HCT116 (cell line): ENCODE results near the gene BBS12.

Source experiments
- EZH2 ChIP-seq: fragments of 200-600 bp; sonication (generic); IDR thresholded peaks from 2 replicates; pipeline ENCODE4 v1.6.1; 2017; ENCODE audit warnings: antibody characterized with exemption, mixed run types
- POLR2AphosphoS5 ChIP-seq: IDR thresholded peaks from 2 replicates; pipeline ENCODE4 v1.6.1; 2011; ENCODE audit warnings: mild to moderate bottlenecking, low read depth, low read length, moderate library complexity
- RAD21 ChIP-seq: IDR thresholded peaks from 2 replicates; pipeline ENCODE4 v1.6.1; 2012; ENCODE audit warnings: low read depth, mild to moderate bottlenecking
- SIN3A ChIP-seq: IDR thresholded peaks from 2 replicates; pipeline ENCODE4 v1.6.1; 2012; ENCODE audit warnings: low read depth
- TCF7L2 ChIP-seq: IDR thresholded peaks from 2 replicates; pipeline ENCODE4 v1.7.0; 2011; ENCODE audit warnings: borderline replicate concordance, inconsistent platforms; ENCODE audit not compliant: insufficient read depth, insufficient read length; ENCODE audit errors: extremely low read depth
- YY1 ChIP-seq: IDR thresholded peaks from 2 replicates; pipeline ENCODE4 v1.6.1; 2011; ENCODE audit warnings: low read length, low read depth, moderate library complexity, mild to moderate bottlenecking; ENCODE audit not compliant: insufficient replicate concordance; ENCODE audit errors: extremely low read depth
- TF ChIP-seq, protein P1 (sequence below): IDR thresholded peaks from 2 replicates; pipeline ENCODE4 v1.6.1; 2012
- TF ChIP-seq, protein P2 (sequence below), 3 experiments: fragments of 200-600 bp in 1 of 3; sonication (generic) in 1 of 3; IDR thresholded peaks in 2 of 3; conservative IDR thresholded peaks in 1 of 3; 2 replicates each; pipeline ENCODE4 v1.5.1; 2012 to 2017; ENCODE audit warnings: low read depth in 2 of 3, low read length in 2 of 3, antibody characterized with exemption in 1 of 3, borderline replicate concordance in 1 of 3, control low read depth in 1 of 3, mild to moderate bottlenecking in 1 of 3, mixed read lengths in 1 of 3, mixed run types in 1 of 3, moderate library complexity in 1 of 3; ENCODE audit not compliant: insufficient read depth in 1 of 3

DNA sequence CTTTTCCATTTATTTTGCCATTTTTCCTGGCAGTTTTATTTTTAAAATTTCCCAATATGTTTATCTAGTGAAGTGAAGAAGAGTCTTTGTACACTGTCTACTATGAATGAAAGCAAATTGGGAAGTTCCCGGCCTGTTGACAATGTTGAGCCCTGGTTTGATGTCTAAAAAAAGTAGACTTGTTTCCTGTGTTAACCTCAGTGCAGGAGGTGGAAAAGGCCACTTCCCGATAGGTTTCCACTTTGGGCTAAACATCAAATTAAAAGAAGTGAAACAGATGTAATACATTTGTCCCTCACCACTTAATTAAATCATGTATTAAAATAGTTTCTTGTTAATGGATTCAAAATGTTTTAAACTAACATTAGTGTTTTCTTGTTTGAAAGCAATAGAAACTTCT lies 30.0 kb downstream of the BBS12 start:
- TF ChIP-seq TCF7L2 (no peak), EZH2 (no peak), POLR2AphosphoS5 (no peak), SIN3A (no peak), RAD21 (no peak), YY1 (no peak)
- TF ChIP-seq, protein P1, sequence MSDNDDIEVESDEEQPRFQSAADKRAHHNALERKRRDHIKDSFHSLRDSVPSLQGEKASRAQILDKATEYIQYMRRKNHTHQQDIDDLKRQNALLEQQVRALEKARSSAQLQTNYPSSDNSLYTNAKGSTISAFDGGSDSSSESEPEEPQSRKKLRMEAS: no peak
- TF ChIP-seq, protein P2, sequence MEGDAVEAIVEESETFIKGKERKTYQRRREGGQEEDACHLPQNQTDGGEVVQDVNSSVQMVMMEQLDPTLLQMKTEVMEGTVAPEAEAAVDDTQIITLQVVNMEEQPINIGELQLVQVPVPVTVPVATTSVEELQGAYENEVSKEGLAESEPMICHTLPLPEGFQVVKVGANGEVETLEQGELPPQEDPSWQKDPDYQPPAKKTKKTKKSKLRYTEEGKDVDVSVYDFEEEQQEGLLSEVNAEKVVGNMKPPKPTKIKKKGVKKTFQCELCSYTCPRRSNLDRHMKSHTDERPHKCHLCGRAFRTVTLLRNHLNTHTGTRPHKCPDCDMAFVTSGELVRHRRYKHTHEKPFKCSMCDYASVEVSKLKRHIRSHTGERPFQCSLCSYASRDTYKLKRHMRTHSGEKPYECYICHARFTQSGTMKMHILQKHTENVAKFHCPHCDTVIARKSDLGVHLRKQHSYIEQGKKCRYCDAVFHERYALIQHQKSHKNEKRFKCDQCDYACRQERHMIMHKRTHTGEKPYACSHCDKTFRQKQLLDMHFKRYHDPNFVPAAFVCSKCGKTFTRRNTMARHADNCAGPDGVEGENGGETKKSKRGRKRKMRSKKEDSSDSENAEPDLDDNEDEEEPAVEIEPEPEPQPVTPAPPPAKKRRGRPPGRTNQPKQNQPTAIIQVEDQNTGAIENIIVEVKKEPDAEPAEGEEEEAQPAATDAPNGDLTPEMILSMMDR (IDR thresholded peaks at IDR 0.05 in 2 of 3, conservative IDR thresholded peaks at IDR 0.05 in 1 of 3; ENCODE audit: borderline replicate concordance in 1 of 3, insufficient read depth in 1 of 3, low read depth in 2 of 3, low read length in 2 of 3): no peak
